ENCODE data around the gene WDFY3. TPM values are rescaled to one million over a fixed set of nuclear protein-coding genes. Genes with fewer than 3 reads are reported as not detected.

WDFY3 gene
- total RNA-seq, 1 donor from 2014 or later, result 55.8 TPM

- no peaks in the 10 kb centered on the region for H3K27me3 Mint-ChIP-seq (ENCODE audit: insufficient read depth, low read depth)
- H3K9me3 ChIP-seq (ENCODE audit: low read depth), result no peaks in the 10 kb centered on the region
- DNase-seq (ENCODE audit: low spot score), result no peak
- H3K4me3 ChIP-seq, result no peak overlapping the region
- no peaks in the 10 kb centered on the region for H4K20me1 ChIP-seq (ENCODE audit: low read depth)
- no peaks in the 10 kb centered on the region for H3K36me3 ChIP-seq
- H3K27me3 ChIP-seq, result no peaks in the 10 kb centered on the region
- TF ChIP-seq EZH2 (IDR thresholded peaks at IDR 0.05), result no peak
- TF ChIP-seq EZH2phosphoT487 (IDR thresholded peaks at IDR 0.05), result no peak
- no peak for TF ChIP-seq CTCF (IDR thresholded peaks at IDR 0.05)
- no peak overlapping the region for H3K27ac ChIP-seq
- H3K4me3 Mint-ChIP-seq, result no peak overlapping the region
- no peaks in the 10 kb centered on the region for H3K79me2 ChIP-seq (ENCODE audit: low read depth)
- no peak overlapping the region for H3K9ac ChIP-seq
- no peaks in the 10 kb centered on the region for H3K4me1 Mint-ChIP-seq
- H3K27ac Mint-ChIP-seq, result no peak overlapping the region
- no peak overlapping the region for H3K4me2 ChIP-seq
- H3K9me3 Mint-ChIP-seq, result no peaks in the 10 kb centered on the region
- no peaks in the 10 kb centered on the region for H3K4me1 ChIP-seq
- H2AFZ ChIP-seq (replicated peaks), result no peak overlapping the region
- no peaks in the 10 kb centered on the region for H3F3A ChIP-seq (ENCODE audit: low read depth)
- peaks cover 3% of the 10 kb centered on the region for H3K36me3 Mint-ChIP-seq
Measured at GRCh38 chr4:84632092-84632491, 334.4 kb downstream of the WDFY3 start.

- no peaks in the 10 kb centered on the region for H3K4me1 ChIP-seq
- no peak for DNase-seq (ENCODE audit: low spot score)
- no peaks in the 10 kb centered on the region for H3K9me3 Mint-ChIP-seq
- H4K20me1 ChIP-seq (ENCODE audit: low read depth), result no peaks in the 10 kb centered on the region
- H3K27ac Mint-ChIP-seq, result no peak overlapping the region
- H3K4me2 ChIP-seq, result no peak overlapping the region
- H3K4me3 Mint-ChIP-seq, result no peak overlapping the region
- no peak overlapping the region for H2AFZ ChIP-seq (replicated peaks)
- no peaks in the 10 kb centered on the region for H3K27me3 ChIP-seq
- no peaks in the 10 kb centered on the region for H3K79me2 ChIP-seq (ENCODE audit: low read depth)
- H3K27me3 Mint-ChIP-seq (ENCODE audit: insufficient read depth, low read depth), result no peaks in the 10 kb centered on the region
- H3K4me1 Mint-ChIP-seq, result no peaks in the 10 kb centered on the region
- no peak overlapping the region for H3K9ac ChIP-seq
- peaks cover 3% of the 10 kb centered on the region for H3K36me3 Mint-ChIP-seq
- H3K36me3 ChIP-seq, result no peaks in the 10 kb centered on the region
- H3K4me3 ChIP-seq, result no peak overlapping the region
- H3K9me3 ChIP-seq (ENCODE audit: low read depth), result no peaks in the 10 kb centered on the region
- TF ChIP-seq CTCF (IDR thresholded peaks at IDR 0.05), result no peak
- TF ChIP-seq EZH2 (IDR thresholded peaks at IDR 0.05), result no peak
- no peak for TF ChIP-seq EZH2phosphoT487 (IDR thresholded peaks at IDR 0.05)
- H3K27ac ChIP-seq, result no peak overlapping the region
- H3F3A ChIP-seq (ENCODE audit: low read depth), result no peaks in the 10 kb centered on the region
Measured at GRCh38 chr4:84631573-84631972, 334.9 kb downstream of the WDFY3 start.

- H4K20me1 ChIP-seq (ENCODE audit: low read depth), result no peaks in the 10 kb centered on the region
- Mint-ChIP-seq H3K36me3 (no peaks in the 10 kb centered on the region), H3K4me3 (no peak overlapping the region), H3K9me3 (no peaks in the 10 kb centered on the region), H3K4me1 (no peaks in the 10 kb centered on the region), H3K27me3 (ENCODE audit: insufficient read depth, low read depth) (no peaks in the 10 kb centered on the region), H3K27ac (no peak overlapping the region)
- no peaks in the 10 kb centered on the region for H3K4me1 ChIP-seq
- no peaks in the 10 kb centered on the region for H3K79me2 ChIP-seq (ENCODE audit: low read depth)
- no peak for DNase-seq (ENCODE audit: low spot score)
- no peaks in the 10 kb centered on the region for H3K27me3 ChIP-seq
- no peak overlapping the region for H3K4me3 ChIP-seq
- H2AFZ ChIP-seq (replicated peaks), result no peak overlapping the region
- H3K9me3 ChIP-seq (ENCODE audit: low read depth), result no peaks in the 10 kb centered on the region
- H3K4me2 ChIP-seq, result no peak overlapping the region
- H3K27ac ChIP-seq, result no peak overlapping the region
- no peaks in the 10 kb centered on the region for H3F3A ChIP-seq (ENCODE audit: low read depth)
- TF ChIP-seq EZH2phosphoT487 (IDR thresholded peaks at IDR 0.05) (no peak), CTCF (IDR thresholded peaks at IDR 0.05) (no peak)
- no peaks in the 10 kb centered on the region for H3K36me3 ChIP-seq
- no peak overlapping the region for H3K9ac ChIP-seq
Measured at GRCh38 chr4:84626673-84627072, 339.8 kb downstream of the WDFY3 start.

GRCh38 chr4:84623661-84624060 is 342.8 kb downstream of the WDFY3 start:
- H3K27ac Mint-ChIP-seq, result no peak overlapping the region

More at GRCh38 chr4:84623661-84624060, 342.8 kb downstream of the WDFY3 start:
- Histone ChIP-seq H3K9me3 (ENCODE audit: low read depth) (no peaks in the 10 kb centered on the region), H3K4me1 (no peaks in the 10 kb centered on the region), H3K27me3 (no peaks in the 10 kb centered on the region), H3K79me2 (ENCODE audit: low read depth) (no peaks in the 10 kb centered on the region), H3K27ac (no peak overlapping the region), H3K9ac (no peak overlapping the region), H3K36me3 (no peaks in the 10 kb centered on the region), H3K4me3 (no peak overlapping the region), H3F3A (ENCODE audit: low read depth) (no peaks in the 10 kb centered on the region), H3K4me2 (no peak overlapping the region), H4K20me1 (ENCODE audit: low read depth) (no peaks in the 10 kb centered on the region), H2AFZ (replicated peaks) (no peak overlapping the region)
- H3K4me1 Mint-ChIP-seq, result no peaks in the 10 kb centered on the region
- no peaks in the 10 kb centered on the region for H3K36me3 Mint-ChIP-seq
- DNase-seq (ENCODE audit: low spot score), result no peak
- TF ChIP-seq CTCF (IDR thresholded peaks at IDR 0.05), result no peak
- no peak for TF ChIP-seq EZH2phosphoT487 (IDR thresholded peaks at IDR 0.05)
- no peak for TF ChIP-seq EZH2 (IDR thresholded peaks at IDR 0.05)
- no peaks in the 10 kb centered on the region for H3K9me3 Mint-ChIP-seq
- no peak overlapping the region for H3K4me3 Mint-ChIP-seq
- H3K27me3 Mint-ChIP-seq (ENCODE audit: insufficient read depth, low read depth), result no peaks in the 10 kb centered on the region
